Measurements from ENCODE around the gene NCOA1. TPM values are rescaled to one million over a fixed set of nuclear protein-coding genes. Genes with fewer than 3 reads are reported as not detected.

Gene NCOA1
- total RNA-seq, 1 donor from 2014 or later, result 46.9 TPM

DNA sequence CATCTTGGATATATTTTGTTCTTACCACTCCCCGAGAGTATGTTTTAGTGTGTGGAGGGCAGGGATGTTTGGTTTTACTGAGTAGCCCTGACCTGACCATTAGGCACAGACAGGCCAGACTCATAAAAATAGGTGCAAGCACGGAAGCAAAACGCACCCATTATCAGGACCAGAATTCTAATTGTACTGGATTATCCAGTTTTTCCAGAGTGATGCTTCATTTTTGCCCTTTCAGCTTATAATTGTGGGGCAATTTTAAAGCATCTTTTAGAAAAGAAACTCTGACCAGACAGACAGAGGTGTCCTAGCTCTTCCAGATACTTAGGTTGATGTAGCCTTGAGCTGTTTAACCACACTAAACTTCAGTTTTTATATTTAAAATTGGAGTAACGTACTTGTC is 4.4 kb downstream of the NCOA1 start:
- H3K36me3 ChIP-seq, result no peaks in the 10 kb centered on the region
- TF ChIP-seq, protein P1, sequence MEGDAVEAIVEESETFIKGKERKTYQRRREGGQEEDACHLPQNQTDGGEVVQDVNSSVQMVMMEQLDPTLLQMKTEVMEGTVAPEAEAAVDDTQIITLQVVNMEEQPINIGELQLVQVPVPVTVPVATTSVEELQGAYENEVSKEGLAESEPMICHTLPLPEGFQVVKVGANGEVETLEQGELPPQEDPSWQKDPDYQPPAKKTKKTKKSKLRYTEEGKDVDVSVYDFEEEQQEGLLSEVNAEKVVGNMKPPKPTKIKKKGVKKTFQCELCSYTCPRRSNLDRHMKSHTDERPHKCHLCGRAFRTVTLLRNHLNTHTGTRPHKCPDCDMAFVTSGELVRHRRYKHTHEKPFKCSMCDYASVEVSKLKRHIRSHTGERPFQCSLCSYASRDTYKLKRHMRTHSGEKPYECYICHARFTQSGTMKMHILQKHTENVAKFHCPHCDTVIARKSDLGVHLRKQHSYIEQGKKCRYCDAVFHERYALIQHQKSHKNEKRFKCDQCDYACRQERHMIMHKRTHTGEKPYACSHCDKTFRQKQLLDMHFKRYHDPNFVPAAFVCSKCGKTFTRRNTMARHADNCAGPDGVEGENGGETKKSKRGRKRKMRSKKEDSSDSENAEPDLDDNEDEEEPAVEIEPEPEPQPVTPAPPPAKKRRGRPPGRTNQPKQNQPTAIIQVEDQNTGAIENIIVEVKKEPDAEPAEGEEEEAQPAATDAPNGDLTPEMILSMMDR (IDR thresholded peaks at IDR 0.05), result no peak
- no peak for DNase-seq
- H3K27me3 ChIP-seq, result no peaks in the 10 kb centered on the region
- H3K27ac ChIP-seq, result no peak overlapping the region
- H3K4me1 ChIP-seq, result peaks cover 20% of the 10 kb centered on the region
- no peaks in the 10 kb centered on the region for H3K9me3 ChIP-seq
- no peak for ATAC-seq
- no peak overlapping the region for H3K4me3 ChIP-seq
- intact Hi-C loops (cut with DNase I), result no loop called here

DNA sequence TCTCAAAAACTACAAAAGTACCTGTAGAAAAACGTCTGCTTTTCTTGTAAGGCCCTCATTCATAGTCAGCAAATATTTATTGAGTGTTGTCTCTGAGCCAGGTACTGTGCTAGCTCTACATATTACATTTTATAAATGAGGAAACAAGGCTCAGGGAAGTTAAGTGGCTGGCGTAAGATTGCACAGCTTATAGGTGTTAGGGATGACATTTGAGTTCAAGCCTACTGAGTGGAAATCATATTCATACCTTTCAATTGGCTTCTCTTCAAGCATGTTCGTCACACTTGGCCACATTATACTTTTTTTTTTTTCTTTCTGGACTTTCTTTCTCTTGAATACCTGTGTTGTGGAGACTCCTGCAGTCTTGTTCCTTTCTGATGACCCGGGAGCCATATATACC is 5.9 kb downstream of the NCOA1 start:
- no peak overlapping the region for H3K4me3 ChIP-seq
- H3K9me3 ChIP-seq, result no peaks in the 10 kb centered on the region
- ATAC-seq (no peak), DNase-seq (no peak)
- no peaks in the 10 kb centered on the region for H3K27me3 ChIP-seq
- H3K27ac ChIP-seq, result no peak overlapping the region
- intact Hi-C loops (cut with DNase I), result no loop called here
- H3K4me1 ChIP-seq, result peaks cover 20% of the 10 kb centered on the region
- TF ChIP-seq, protein P1 (IDR thresholded peaks at IDR 0.05), result no peak
- H3K36me3 ChIP-seq, result no peaks in the 10 kb centered on the region

DNA sequence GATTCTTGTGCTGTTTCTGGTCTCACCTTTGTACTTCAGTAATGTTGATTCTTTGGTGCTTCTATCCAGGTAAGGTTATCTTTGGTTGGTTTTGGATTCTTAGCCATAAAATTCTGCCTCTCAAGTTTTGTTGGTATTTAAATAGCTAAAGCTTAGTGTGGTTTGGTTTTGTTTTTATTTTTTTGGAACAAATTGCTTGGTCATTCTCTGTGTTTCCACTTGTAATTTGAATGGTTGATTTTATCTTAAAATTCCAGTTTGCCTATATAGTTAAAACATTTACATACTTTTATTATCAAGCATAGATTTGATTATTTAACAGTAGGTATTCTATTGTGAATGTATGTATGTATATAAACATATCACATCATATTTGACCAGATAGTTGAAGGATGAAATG is 6.6 kb downstream of the NCOA1 start:
- Histone ChIP-seq H3K9me3 (no peaks in the 10 kb centered on the region), H3K4me1 (peaks cover 20% of the 10 kb centered on the region), H3K27me3 (no peaks in the 10 kb centered on the region), H3K27ac (no peak overlapping the region), H3K36me3 (no peaks in the 10 kb centered on the region), H3K4me3 (no peak overlapping the region)
- DNase-seq (no peak), ATAC-seq (no peak)
- intact Hi-C loops (cut with DNase I), result no loop called here
- TF ChIP-seq, protein P1 (IDR thresholded peaks at IDR 0.05), result no peak

DNA sequence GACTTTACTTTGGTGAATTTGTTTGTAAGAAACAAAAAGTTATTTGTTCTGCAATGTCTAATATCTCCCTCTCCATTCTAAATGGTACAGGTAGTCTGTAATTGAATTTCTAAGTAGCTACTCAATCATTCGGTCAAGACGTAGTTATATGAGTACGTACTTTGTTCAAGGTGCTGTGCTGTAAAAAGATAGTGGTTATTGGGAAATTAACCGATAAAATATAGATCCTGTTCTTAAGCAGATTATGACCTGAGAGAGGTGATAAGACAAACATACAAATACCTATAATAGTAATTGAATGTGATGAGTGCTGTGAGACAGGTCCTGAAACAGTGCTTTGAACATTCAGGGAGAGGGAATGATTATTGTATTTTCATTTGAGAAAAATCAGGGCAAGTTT is 7.1 kb downstream of the NCOA1 start:
- no peak overlapping the region for H3K4me3 ChIP-seq
- DNase-seq (no peak), ATAC-seq (no peak)
- H3K4me1 ChIP-seq, result peaks cover 16% of the 10 kb centered on the region
- no peaks in the 10 kb centered on the region for H3K27me3 ChIP-seq
- H3K27ac ChIP-seq, result no peak overlapping the region
- H3K36me3 ChIP-seq, result no peaks in the 10 kb centered on the region
- intact Hi-C loops (cut with DNase I), result no loop called here
- no peaks in the 10 kb centered on the region for H3K9me3 ChIP-seq
- TF ChIP-seq, protein P1 (IDR thresholded peaks at IDR 0.05), result no peak

DNA sequence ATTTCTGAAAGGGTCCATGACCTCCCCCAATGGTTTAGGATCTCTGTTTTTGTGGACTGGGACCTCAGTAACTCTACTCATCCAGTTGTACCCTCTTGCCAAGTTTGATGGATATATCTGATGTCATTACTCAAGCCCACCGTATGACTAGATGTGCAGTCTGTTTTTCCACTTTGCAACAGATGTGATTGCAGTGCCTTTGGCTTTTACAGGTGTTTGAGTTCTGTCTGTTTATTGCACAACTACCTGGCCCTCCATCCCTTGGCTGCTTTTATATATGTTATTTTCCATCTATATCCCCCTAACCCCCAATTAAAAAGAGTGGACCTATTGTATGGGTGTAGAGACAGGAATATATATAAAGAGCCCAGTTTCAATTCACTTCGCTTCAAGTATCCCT is 10.8 kb downstream of the NCOA1 start:
- Histone ChIP-seq H3K27me3 (no peaks in the 10 kb centered on the region), H3K36me3 (no peaks in the 10 kb centered on the region), H3K9me3 (no peaks in the 10 kb centered on the region), H3K4me3 (no peak overlapping the region), H3K4me1 (peaks cover 4% of the 10 kb centered on the region), H3K27ac (no peak overlapping the region)
- intact Hi-C loops (cut with DNase I), result no loop called here
- DNase-seq (no peak), ATAC-seq (no peak)
- TF ChIP-seq, protein P1 (IDR thresholded peaks at IDR 0.05), result no peak
